ENCODE data around the gene PDE4D.
A peak's percentile ranks its signal among the peaks of the same experiment; 100 is the strongest.

The PDE4D gene

DNA sequence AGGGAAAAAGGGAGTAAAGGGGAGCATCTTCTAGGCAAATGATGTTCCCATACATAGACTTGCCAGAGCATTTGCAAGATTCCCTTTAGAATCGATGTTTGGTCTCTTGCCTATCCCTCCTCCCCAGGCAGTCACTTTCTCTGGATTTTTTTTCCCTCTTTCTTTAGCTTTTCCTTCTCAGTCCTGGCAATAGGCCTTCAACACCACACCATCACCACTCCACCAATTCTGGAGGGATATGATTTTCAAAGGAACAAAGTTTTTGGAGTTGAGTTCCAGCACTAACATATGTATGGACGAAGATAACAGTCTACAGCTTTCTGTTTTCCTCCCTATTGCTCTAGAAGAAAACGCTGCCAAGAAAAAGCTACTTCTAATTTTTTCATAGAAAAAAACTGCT, 377.4 kb downstream of the PDE4D start:
- DNase-seq (ENCODE audit: low read depth): no peak

DNA sequence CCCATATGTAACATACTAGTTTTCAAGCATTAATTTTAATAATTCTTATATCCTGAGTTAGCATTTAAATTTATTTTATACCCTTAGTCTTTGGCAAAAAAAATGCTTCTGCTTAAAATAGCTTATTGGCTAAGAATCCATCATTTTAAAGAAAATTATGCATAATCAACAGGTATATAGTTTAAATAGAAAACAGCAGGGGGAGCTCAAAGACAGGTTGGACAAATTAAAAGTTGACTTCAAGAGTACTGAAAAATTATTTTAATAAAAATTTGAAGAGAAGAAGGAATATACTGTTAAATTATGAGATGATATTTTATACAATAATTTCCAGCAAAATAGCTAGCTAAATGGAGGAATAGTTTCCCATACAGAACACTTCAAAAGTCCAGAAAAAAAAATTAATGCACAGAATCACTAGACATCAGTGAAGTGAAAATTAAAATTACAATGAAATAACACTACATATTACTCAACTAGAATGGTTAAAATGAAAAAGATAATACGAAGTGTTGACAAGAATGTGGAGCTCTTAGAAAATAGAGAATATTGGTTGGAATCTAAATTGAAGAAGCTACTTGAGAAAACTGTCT, 387.1 kb downstream of the PDE4D start:
- DNase-seq (ENCODE audit: low read depth): no peak

DNA sequence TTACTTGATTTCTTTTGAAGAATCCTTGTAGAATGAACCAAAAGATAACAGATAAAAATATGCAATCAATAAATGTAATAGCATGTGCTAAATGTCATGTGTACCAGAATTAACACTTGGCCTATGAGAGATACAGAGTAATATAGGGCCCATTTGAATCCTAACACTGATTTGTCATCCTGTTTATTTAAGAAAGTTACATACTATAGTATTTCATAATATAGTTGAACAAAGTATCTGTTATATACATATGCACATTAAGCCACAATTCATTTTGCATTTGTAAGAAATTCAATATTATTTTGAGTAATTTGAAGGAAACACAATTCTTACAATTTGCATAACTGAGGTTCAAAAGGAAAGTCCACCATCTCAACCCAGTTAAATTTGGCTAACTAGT, 389.5 kb downstream of the PDE4D start:
- DNase-seq (ENCODE audit: low read depth): no peak

DNA sequence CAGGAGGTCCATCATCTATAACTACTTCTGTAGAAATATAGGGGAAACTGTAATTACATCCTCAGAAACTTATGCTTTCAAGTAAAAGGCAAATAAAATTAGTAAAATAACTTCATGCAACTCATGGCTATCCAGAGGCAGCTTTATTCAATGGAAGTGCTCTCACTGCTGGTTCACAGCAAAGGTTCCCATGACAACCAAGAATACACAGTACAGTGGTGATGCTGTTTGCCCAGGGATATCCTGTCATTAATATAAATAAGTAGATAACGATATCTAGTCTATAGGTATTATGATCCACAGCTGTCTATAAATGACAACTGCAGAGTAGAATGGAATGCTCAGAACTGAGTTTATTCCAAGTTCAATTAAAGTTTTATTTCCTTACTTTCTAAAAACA, 390.3 kb downstream of the PDE4D start:
- DNase-seq (ENCODE audit: low read depth): no peak

DNA sequence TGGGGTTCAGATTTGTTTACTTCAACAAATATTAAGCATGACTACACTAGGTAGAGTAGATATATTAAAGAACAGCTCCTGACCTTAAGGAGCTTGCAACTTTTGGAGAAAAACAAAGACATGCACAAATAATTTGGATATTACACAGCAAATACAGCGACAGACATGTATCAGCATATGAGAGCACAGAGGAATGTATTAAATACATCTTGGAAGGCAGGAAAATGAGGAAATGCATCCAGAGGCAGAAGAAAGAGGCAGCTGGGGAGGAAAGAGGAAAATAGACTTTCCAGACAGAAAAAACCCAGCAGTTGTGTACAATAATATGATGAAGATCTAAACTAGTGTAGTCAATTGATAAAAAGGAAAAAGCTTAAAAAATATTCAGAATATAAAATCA, 392.2 kb downstream of the PDE4D start:
- DNase-seq (ENCODE audit: low read depth): no peak

DNA sequence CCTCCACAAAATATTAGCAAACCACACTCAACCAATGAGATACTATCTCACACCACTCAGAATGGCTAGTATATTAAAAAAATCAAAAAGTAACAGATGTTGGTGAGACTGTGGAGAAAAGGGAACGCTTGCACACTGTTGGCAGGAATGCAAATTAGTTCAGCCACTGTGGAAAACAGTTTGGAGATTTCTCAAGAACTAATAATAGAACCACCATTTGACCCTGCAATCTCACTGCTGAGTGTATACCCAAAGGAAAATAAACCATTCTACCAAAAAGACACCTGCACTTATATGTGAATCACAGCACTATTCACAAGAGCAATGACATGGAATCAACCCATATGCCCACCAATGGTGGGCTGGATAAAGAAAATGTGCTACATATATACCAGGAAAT, 393.5 kb downstream of the PDE4D start:
- DNase-seq (ENCODE audit: low read depth): no peak

DNA sequence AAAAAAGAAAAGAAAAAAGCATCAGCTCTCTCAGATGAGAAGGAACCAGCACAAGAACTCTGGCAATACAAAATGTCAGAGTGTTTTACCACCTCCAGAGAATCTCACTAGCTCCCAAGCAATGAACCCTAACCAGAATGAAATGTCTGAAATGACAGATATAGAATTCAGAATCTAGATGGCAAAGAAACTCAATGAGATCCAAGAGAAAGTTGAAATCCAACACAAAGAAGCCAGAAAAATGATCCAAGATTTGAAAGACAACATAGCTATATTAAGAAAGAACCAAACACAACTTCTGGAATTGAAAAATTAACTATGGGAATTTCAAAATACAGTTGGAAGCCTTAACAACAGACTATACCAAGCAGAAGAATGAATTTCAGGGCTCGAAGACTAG, 396.3 kb downstream of the PDE4D start:
- DNase-seq (ENCODE audit: low read depth): no peak

DNA sequence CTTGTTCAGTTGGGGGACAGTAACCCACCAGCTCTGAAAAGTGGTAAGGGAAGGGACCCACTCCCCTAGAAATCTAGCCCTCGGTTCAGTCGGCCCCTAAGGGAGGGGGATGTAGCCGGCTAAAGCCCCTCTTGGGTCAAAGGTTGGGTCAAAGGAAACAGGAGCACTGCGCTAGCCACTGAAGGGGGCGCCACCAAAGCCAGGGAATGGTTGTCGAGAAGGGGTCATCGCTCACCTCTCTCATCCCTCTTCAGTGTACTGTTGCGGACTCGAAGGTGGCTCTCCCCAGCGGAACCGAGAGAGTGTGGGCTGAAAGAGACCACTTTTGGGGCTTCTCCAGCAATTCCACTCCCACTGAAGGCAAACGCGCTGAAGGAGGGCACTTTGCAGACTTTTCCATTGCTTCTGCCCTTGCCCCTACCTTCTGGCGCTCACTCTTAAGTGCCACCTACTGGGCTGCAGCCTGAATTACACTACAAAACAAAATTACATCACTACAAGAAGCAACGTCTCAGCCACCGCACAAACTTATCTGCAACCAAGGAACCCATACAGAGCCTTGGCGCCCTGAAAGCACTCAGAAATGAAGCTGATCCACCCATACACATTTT, 396.9 kb downstream of the PDE4D start:
- no peak for DNase-seq (ENCODE audit: low read depth)

DNA sequence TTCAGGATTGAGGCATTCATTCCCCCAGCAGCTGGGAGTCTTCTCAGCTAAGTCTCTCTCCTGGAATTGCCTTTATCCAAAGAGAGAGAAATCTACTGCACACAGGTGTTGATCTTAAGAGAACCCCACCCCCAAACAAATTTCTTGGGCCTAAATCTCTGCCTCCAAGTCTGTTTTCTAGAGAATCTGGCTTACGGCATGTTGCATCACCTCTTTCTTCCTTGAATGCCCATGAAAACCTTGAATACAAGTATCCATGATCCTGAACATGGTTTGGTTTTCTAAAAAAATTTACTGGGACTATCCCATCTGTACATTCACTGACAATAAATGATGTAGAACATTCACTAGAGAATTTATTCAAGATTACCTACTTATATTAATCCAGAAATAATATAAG, 401.6 kb downstream of the PDE4D start:
- DNase-seq (ENCODE audit: low read depth): no peak

DNA sequence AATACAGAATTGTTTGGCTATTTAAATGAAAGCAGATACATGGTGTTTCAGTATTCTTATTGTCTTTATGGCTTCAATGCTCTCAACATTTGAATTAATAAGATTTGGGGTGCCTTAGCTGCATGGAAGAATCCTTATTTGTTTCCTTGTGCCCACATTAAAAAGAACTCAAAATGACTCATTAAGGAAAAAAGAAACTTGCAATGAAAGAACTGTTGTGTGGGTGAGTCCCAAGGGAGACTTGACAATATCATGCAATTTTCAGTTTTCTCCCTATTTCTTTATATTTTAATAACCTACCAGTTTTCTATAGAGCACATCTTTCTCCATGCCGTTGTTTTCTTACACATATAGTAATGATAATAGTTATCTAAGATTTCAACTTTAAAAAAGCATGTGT, 404.0 kb downstream of the PDE4D start:
- no peak for DNase-seq (ENCODE audit: low read depth)

DNA sequence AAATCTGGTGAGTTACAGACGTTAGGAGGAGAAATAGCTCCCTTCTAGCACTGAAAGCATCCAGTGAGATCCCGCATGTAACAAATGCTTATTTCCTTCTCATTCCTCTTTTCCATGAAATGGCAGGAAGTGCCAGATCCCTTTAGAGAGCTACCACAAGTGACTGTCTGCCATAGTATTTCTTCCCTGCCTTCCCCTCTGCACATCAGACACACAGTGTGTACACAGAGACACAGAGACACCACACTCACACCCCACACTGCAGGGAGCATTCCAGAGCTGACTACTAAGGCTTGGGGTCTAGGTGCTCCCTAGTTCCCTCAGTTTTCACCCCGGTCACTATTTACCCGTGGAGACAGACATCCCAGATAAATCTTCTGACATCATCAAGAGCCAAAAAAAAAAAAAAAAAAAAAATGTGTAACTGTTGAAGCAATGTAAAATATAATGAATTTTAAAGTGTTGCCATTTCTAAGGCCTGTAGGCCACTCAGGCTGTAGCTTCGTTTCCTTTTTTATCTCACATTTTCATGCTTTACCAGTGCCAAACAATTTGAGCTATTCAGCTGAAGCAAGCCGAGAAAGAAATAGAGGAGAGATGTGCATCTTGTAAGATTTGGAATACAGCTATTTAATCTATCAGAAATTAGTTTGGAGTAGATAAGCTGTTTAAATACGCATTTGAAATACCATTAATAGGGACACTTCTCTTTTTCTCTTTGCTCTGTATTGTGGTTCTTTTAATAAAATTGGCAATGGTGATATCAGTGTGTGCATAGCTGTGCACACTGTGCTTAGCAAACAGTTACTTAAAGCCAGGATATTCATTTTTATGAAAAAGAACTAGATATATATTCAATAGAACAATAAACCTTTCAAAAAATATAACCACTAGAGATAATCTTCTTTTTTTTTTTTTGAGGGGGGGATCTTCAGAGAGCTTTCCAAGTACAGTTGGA, 405.5 kb downstream of the PDE4D start:
- DNase-seq (ENCODE audit: low read depth): no peak

DNA sequence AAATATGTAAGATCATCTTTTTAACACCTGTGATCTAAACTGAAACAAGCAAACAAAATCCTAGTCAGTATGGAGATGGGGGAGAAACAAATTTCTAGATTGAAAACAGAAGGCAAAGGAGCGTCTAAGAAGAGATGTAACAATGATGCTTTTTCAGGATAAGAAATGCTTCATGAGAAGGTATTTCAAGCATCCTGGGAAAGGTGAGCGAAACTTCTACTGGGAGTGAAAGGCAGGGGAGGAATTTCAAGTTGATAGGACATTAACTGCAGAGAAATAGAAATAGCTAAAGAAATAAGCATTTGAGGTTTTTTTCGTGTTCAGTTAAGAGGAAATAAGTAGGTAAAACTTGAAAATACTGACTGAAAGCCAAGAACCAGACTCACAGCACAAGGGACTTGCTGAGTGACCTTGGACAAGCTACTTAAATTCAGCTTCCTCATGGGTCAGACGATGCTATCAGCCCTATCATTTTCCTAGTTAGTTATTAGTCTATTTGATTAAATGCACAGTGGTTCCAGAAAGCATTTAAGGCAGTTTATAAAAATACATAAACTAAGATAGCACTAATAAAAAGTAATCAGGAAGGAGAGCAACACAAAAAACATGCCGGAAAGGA, 406.3 kb downstream of the PDE4D start:
- no peak for DNase-seq (ENCODE audit: low read depth)

DNA sequence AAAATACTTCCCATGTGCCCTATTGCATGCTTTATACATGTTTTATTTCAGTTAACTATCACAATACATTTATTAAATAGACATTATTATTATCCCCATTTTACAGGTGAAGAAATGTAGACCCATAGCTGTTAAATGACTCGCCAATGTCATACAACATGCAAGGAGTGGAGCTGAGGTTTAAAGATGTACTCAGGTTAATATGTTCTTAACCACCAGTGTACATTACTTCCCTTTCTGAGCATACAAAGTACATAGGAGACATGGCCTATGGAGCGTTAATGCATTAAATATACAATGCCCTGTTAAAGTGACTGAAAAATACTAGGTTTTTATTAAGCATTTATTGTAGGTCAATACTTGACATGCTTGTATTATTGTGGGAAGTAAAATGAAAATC, 407.0 kb downstream of the PDE4D start:
- DNase-seq (ENCODE audit: low read depth): no peak

DNA sequence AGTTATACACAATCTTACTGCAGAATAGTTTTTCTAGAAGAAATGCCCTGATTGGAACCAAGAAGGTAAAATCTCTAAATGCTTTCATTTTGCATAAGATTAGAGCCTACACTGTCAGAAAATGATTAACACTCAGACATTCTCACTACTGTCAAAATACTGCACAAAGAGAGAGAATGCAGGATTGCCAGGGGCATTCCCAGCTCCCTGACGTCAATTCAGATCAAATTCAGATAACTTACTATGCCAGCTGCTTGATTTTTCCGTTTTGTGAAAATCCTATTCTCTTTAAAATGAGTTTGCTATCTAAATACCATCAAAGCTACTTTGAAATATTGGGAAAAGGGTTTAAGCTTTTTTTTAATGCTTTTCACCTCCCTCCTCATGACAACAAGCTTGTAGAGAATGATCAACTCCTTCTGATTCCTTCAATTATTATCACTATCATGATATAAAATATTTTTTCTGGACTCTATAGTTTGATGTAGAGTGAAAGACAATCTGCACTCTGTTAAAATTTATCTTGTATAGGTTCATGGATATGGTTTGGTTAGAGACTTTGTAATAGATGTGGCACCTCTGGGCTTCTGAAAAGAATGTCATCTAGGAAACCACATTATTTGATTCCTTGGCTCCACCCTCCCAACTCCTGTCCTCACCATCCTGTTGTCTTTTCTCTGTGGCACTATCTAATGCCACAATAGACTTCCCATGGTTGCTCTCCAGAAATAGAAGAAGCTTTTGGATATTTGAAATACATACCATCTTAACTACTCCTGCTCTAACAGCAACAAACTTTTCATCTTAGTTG, 407.7 kb downstream of the PDE4D start:
- DNase-seq (ENCODE audit: low read depth): no peak

DNA sequence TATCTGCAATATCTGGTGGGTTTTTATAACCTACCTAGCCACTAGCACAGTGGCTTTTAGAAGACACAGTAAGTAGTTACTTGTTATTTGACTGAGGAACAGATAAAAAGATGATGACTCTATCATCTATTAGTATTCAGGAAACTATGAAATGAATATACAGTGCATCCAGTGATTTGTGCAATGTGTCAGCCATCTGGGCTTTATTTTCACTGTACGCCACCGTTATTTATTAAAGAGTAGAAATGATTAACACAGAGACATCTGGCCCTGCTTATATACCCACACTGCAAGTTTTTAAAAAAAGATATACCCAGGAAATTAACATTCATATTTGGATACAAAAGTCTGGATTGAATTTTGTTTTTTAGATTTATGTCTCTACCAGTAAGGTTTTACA, 408.4 kb downstream of the PDE4D start:
- DNase-seq (ENCODE audit: low read depth): peak; percentile 19

DNA sequence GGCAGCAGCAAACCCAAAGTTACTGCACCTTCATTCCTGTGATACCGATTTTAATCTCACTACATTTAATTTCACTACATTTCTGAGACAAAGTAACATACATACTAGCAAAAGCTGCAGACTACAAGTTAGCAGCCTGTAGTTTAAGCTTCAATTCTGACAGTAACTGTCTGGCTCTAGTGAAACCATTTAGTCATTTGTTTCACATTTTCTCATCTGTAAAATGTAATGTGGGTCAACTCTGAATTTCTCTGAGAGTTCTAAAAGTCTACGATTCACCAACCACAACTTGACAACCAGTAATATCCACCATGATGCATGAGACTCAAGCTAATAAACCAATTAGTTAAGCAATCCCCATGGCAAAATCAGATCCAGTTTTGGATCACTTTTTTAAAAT, 408.9 kb downstream of the PDE4D start:
- DNase-seq (ENCODE audit: low read depth): no peak

DNA sequence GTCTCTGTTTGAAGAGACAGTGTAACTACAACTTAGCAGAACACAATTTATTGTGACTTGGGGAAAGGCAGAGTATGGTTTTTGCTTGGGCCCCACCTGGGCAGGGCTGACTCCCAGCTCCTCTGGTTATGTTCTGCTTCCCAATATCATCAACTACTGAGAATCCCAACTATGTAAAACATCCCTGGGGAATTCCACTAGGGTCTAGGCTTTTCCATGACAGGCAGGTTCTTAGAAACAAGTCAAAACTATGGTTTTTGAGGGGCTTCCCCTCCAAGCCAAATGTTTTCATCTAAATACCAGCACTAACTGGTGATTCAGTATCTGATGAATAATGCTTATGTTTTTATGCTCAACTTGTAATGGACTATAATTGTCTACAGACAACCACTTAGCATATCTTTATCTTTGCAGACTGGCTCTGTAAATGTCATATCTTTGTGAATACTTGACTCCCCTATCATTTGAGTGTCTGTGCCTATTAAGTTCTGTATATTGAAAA, 409.5 kb downstream of the PDE4D start:
- DNase-seq (ENCODE audit: low read depth): peak; percentile 16

DNA sequence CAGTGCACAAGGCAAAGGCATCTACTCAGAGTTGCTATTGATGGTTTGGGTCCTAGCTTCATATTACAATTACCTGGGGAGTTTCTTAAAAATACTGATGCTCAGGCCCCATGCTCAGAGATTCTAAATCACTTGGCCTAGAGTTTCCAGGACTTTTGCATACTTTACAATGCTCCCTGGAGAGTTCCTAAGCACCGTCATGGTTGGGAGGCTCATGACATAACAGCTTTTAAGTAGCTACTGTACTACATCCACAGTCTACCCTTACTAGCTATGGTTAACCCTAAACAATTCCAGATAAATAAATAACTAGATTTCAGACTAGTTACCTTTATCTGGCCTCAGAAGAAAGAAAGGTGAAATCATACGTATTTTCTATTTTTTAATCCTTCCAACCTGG, 414.4 kb downstream of the PDE4D start:
- DNase-seq (ENCODE audit: low read depth): no peak

DNA sequence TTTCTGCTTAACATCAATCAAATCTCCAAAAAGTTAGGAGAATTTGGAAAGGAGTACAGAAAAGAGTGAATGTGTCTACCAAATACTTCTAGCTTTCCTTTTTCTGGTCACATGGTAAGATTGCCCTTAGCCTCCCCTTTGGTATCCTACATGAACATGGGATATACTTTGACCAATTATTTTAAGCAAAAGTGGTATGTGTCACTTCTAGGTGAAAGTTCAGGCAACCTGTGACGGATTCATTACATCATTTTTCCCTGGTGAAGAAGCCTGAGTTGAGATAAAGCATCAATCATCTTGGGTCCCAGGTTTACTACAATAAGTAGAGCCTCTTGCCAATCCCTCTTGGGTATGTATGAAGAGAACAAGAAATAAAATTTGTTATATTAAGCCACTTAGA, 419.2 kb downstream of the PDE4D start:
- DNase-seq (ENCODE audit: low read depth): no peak

DNA sequence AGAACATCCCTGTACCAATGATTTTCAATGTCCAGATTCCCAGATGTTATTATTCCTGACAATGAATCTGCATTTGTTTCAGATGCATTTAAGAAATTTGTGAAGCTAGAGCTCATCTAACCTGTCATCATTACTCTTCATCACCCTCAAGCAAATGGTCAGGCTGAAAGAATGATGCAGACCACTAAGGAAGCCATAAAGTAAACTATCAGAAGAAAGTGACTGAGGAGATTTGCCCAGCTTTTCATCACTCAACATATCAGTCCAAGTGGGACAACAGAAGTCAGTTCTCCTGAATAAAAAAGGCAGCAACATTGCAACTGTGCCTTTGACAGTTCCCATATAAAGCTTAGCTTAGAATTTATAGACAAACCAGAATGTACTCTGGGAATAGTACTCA, 419.9 kb downstream of the PDE4D start:
- no peak for DNase-seq (ENCODE audit: low read depth)

DNA sequence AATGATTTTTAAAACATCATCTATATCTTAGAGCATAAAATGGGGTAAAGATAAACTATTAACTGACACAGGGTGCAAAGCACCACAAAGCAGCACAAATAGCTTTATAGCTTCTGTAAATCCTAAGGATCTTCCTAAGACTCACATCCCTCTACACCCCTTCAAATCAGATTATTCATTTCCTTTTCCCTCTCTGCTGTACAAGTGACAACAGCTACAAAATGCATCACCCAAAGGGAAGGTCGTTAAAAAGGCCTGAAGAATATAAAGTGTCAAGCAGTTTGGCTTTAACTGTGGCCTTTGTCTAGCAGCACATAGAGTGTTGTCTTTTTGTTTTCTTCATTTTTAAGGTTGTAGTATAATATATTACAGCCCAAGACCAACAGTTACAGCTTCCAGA, 422.1 kb downstream of the PDE4D start:
- no peak for DNase-seq (ENCODE audit: low read depth)

DNA sequence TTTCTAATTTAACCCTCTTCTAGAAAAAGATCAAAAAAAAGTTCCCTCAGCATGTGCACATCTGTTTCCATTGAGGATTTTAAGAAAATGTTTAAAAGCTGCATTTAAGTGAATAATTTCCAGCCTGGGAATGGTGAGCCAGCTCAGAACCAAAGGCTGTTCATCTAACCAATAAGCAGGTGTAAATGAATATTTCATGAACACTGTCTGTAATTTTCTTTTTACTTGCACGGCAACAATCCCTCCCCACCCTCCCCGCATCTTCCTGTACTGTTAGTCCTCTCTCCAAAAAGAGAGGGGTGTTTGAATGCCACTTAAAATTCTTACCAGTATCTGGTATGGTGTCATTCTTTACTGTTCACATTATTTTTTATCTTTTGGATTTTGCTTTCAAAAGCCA, 425.6 kb downstream of the PDE4D start:
- no peak for DNase-seq (ENCODE audit: low read depth)
